HEK293 (cell line): ENCODE results near the gene JAZF1.

ENCODE experiments used
- CTCF ChIP-seq: fragments of 450-650 bp; formaldehyde crosslinking; IDR thresholded peaks from 2 replicates; pipeline ENCODE4 v1.5.1; 2016; ENCODE audit warnings: missing biosample characterization, missing genetic modification characterization
- KLF8 ChIP-seq: fragments of 450-650 bp; formaldehyde crosslinking; IDR thresholded peaks from 2 replicates; pipeline ENCODE4 v1.5.1; 2016; ENCODE audit warnings: missing biosample characterization, missing genetic modification characterization
- ZNF341 ChIP-seq: fragments of 450-650 bp; formaldehyde crosslinking; IDR thresholded peaks from 2 replicates; pipeline ENCODE4; 2016; ENCODE audit warnings: low read depth, missing biosample characterization, missing genetic modification characterization
- ZNF48 ChIP-seq: fragments of 450-650 bp; formaldehyde crosslinking; IDR thresholded peaks from 2 replicates; pipeline ENCODE4 v1.5.1; 2016; ENCODE audit warnings: missing biosample characterization, missing genetic modification characterization
- ZSCAN30 ChIP-seq: fragments of 450-650 bp; IDR thresholded peaks from 2 replicates; pipeline ENCODE4 v1.5.1; 2018; ENCODE audit warnings: missing biosample characterization, mild to moderate bottlenecking, missing genetic modification characterization, moderate library complexity

- TF ChIP-seq KLF8 (tag by site-specific recombination) (no peak), CTCF (tag by site-specific recombination) (no peak), ZNF341 (no peak), ZNF48 (tag by site-specific recombination) (no peak), ZSCAN30 (tag by site-specific recombination) (no peak)
Observed at GRCh38 chr7:27962273-27962672, 218.3 kb downstream of the JAZF1 start.
